Endothelial cell (in vitro differentiated cells): Measurements from ENCODE around the gene PIP5KL1. TPM values are rescaled to one million over a fixed set of nuclear protein-coding genes. Genes with fewer than 3 reads are reported as not detected.

Experiments used
- DNase-seq: peaks from one replicate; pipeline ENCODE4 v3.0.0; 2021; ENCODE audit warnings: low spot score
- H3K27ac Mint-ChIP-seq: one replicate; pipeline ENCODE4 v1.8.0; 2021; ENCODE audit warnings: mixed read lengths, inconsistent platforms; ENCODE audit not compliant: unreplicated experiment
- H3K27me3 Mint-ChIP-seq: one replicate; pipeline ENCODE4 v1.8.0; 2021; ENCODE audit warnings: mild to moderate bottlenecking, moderate library complexity, mixed read lengths, inconsistent platforms; ENCODE audit not compliant: unreplicated experiment
- H3K36me3 Mint-ChIP-seq: one replicate; pipeline ENCODE4 v1.8.0; 2021; ENCODE audit warnings: mild to moderate bottlenecking, low read depth, mixed read lengths, inconsistent platforms; ENCODE audit not compliant: unreplicated experiment
- H3K4me1 Mint-ChIP-seq: one replicate; pipeline ENCODE4 v1.8.0; 2021; ENCODE audit warnings: mild to moderate bottlenecking, mixed read lengths, inconsistent platforms; ENCODE audit not compliant: unreplicated experiment
- H3K4me3 Mint-ChIP-seq: one replicate; pipeline ENCODE4 v1.8.0; 2021; ENCODE audit warnings: mild to moderate bottlenecking, mixed read lengths, inconsistent platforms; ENCODE audit not compliant: unreplicated experiment
- H3K9me3 Mint-ChIP-seq: one replicate; pipeline ENCODE4 v1.8.0; 2021; ENCODE audit warnings: mixed read lengths, inconsistent platforms; ENCODE audit not compliant: unreplicated experiment
- CTCF ChIP-seq: fragments of 200-600 bp; sonication (generic); IDR thresholded peaks from one replicate; pipeline ENCODE4 v1.5.0; 2021; ENCODE audit warnings: antibody characterized with exemption; ENCODE audit not compliant: unreplicated experiment
- total RNA-seq: library from RNA; stranded (reverse); fragmentation: NEBNext Ultra II Directional; extraction: Animal tissue kit (Norgen Biotek cat#: 25700); gene quantifications from one replicate; pipeline ENCODE4 v1.2.1, GENCODE V29; 2021; ENCODE audit not compliant: unreplicated experiment

The PIP5KL1 gene
- total RNA-seq, 1 donor from 2014 or later: 2.4 TPM

- no peak for DNase-seq
- Mint-ChIP-seq H3K36me3 (no peaks in the 10 kb centered on the region), H3K9me3 (no peaks in the 10 kb centered on the region), H3K27me3 (peaks cover 12% of the 10 kb centered on the region), H3K4me1 (peaks cover 21% of the 10 kb centered on the region), H3K4me3 (no peak overlapping the region), H3K27ac (no peak overlapping the region)
- TF ChIP-seq CTCF: no peak
These were observed 47.5 kb upstream of the PIP5KL1 start for GRCh38 chr9:127977884-127978647.

- Mint-ChIP-seq H3K27ac (no peak overlapping the region), H3K4me1 (peaks cover 17% of the 10 kb centered on the region), H3K9me3 (no peaks in the 10 kb centered on the region), H3K36me3 (no peaks in the 10 kb centered on the region), H3K27me3 (peaks cover 16% of the 10 kb centered on the region), H3K4me3 (no peak overlapping the region)
- TF ChIP-seq CTCF: no peak
- no peak for DNase-seq
These were observed 46.7 kb upstream of the PIP5KL1 start for GRCh38 chr9:127977009-127977883.

- H3K9me3 Mint-ChIP-seq: no peaks in the 10 kb centered on the region
- H3K27me3 Mint-ChIP-seq: peaks cover 16% of the 10 kb centered on the region
- peaks cover 16% of the 10 kb centered on the region for H3K4me1 Mint-ChIP-seq
- no peak overlapping the region for H3K27ac Mint-ChIP-seq
- DNase-seq: no peak
- H3K36me3 Mint-ChIP-seq: no peaks in the 10 kb centered on the region
- TF ChIP-seq CTCF: no peak
- H3K4me3 Mint-ChIP-seq: no peak overlapping the region
These were observed 45.9 kb upstream of the PIP5KL1 start for GRCh38 chr9:127976498-127976897.

- H3K4me1 Mint-ChIP-seq: peaks cover 16% of the 10 kb centered on the region
These were observed 45.1 kb upstream of the PIP5KL1 start for GRCh38 chr9:127975376-127976315.

More at GRCh38 chr9:127975376-127976315, 45.1 kb upstream of the PIP5KL1 start:
- no peak for TF ChIP-seq CTCF
- no peak for DNase-seq
- no peaks in the 10 kb centered on the region for H3K36me3 Mint-ChIP-seq
- H3K27ac Mint-ChIP-seq: no peak overlapping the region
- H3K27me3 Mint-ChIP-seq: peaks cover 16% of the 10 kb centered on the region
- no peaks in the 10 kb centered on the region for H3K9me3 Mint-ChIP-seq
- no peak overlapping the region for H3K4me3 Mint-ChIP-seq
